Endometrial microvascular endothelial cells (primary cell): ENCODE data around the gene DZIP1L. TPM values are rescaled to one million over a fixed set of nuclear protein-coding genes. Genes with fewer than 3 reads are reported as not detected.

Source experiments
- in situ Hi-C: cut with HindIII; loops from 2 replicates; pipeline ENCODE4 v1.10.0; 2017; ENCODE audit warnings: low sequenced_read_pairs, low pct_unique_long_range_greater_than_20kb; ENCODE audit errors: inconsistent ontology term
- total RNA-seq: library from RNA; depleted of rRNA; stranded (reverse); fragments of >200 nt; gene quantifications from one replicate; pipeline ENCODE4 v1.2.3, GENCODE V29; 2015; ENCODE audit errors: inconsistent ontology term

The DZIP1L gene
- total RNA-seq, 1 donor from 2014 or later, result 7.8 TPM

GRCh38 chr3:138047596-138048158 is 67.7 kb downstream of the DZIP1L start:
- in situ Hi-C loops, result no loop called here

DNA sequence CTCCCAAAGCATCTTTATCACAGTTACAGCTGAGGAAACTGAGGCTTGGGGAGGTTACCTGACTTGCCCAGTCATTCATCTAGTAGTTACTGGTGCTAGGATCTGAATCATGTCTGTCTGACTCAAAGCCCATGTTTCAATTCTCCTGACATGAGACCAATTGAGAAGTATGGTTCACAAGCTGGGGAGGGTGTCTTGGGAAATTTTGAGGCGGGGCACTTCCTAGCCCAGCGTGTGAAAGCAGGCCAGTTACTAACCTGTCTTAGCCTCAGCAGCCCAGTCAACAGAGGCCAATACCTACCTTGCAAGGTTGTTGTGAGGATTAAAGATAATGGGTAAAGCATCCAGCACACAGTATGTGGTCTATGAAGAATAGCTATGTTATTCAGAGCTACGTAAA is 68.5 kb downstream of the DZIP1L start:
- in situ Hi-C loops, result no loop called here

GRCh38 chr3:138046085-138046484 is 69.3 kb downstream of the DZIP1L start:
- in situ Hi-C loops, result no loop called here

- in situ Hi-C loops, result no loop called here
Observed at GRCh38 chr3:138043266-138044029, 72.0 kb downstream of the DZIP1L start.

GRCh38 chr3:138042043-138042442 is 73.4 kb downstream of the DZIP1L start:
- in situ Hi-C loops, result no loop called here

GRCh38 chr3:138038725-138039462 is 76.5 kb downstream of the DZIP1L start:
- in situ Hi-C loops, result no loop called here

DNA sequence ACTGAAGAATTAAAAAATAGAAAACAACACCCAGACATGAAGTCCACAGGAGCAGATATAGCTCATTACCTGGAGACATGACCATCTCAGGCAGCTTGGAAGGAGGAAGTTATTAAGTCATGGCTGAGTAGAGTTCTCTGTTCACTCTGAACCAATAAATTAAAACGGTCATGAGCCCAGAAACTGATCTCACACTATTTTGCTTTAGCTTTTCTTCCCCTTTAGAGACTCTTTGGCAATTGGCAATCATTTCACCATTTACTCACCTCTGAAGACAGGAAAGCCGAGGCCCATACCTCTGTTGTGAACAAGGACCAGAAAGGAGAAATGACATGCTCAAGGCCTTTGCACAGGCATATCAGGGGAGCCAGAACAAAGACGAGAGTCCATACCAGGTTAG is 78.8 kb downstream of the DZIP1L start:
- in situ Hi-C loops, result no loop called here

GRCh38 chr3:138034918-138035317 is 80.5 kb downstream of the DZIP1L start:
- in situ Hi-C loops, result no loop called here

- in situ Hi-C loops, result no loop called here
Observed at GRCh38 chr3:138033202-138033691, 82.2 kb downstream of the DZIP1L start.

DNA sequence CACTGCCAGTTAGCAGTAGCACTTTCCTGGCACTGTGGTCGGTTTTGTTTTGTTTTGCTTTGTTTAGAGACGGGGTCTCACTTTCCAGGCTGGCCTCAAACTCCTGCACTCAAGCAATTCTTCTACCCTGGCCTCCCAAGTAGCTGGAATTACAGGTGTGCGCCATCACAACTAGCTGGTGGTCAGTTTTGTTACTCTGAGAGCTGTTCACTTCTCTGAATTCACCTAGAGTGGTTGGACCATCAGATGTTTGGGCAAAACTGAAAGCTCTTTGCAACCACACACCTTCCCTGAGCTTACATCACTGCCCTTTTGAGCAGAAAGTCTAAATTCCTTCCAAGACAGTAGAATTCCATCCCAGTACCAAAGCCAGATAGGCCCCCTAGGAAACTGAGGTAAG is 82.8 kb downstream of the DZIP1L start:
- in situ Hi-C loops, result no loop called here

DNA sequence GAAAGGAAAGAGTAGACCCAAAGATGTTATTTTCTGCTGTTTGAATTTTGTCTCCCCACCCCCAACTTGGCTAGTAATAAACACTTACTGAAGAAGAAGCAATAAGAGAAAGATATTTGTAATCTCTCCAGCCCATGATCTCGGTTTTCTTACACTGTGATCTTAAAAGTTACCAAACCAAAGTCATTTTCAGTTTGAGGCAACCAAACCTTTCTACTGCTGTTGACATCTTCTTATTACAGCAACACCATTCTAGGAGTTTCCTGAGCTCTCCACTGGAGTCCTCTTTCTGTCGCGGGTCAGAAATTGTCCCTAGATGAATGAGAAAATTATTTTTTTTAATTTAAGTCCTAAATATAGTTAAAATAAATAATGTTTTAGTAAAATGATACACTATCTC is 83.9 kb downstream of the DZIP1L start:
- in situ Hi-C loops, result no loop called here

DNA sequence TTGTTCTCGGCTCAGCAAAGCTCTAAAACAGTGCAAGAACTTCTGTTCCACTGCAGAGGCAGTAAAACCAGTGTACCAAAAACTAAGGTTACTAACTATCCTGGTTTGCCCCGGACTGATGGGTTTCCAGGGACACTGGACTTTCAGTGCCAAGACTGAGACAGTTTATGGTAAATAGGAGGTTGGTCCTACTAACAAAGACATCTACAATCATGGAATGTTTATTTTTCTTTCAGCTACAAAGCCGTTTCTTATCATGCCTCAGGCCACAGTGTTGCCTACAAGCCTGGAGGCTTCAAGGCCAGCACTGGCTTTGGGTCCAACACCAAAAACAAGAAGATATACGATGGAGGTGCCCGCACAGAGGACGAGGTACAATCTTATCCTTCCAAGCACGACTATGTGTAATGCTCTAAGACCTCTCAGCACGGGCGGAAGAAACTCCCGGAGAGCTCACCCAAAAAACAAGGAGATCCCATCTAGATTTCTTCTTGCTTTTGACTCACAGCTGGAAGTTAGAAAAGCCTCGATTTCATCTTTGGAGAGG is 84.6 kb downstream of the DZIP1L start:
- in situ Hi-C loops, result no loop called here

DNA sequence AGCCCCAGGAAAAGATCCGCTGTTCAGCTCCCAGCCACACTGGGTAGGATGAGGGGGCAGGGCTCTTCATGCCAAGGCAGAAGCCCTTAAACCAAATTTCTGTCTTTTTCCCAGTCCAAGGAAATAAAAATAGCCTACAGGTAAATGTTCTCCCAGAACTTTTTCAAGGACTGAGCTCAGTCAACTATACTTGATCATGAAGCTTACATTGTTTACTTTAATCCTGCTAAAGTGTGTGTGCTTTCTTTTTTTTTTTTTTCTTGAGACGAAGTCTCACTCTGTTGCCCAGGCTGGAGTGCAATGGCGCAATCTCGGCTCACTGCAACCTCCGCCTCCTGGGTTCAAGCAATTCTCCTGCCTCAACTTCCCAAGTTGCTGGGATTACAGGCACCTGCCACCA is 87.6 kb downstream of the DZIP1L start:
- in situ Hi-C loops, result no loop called here

DNA sequence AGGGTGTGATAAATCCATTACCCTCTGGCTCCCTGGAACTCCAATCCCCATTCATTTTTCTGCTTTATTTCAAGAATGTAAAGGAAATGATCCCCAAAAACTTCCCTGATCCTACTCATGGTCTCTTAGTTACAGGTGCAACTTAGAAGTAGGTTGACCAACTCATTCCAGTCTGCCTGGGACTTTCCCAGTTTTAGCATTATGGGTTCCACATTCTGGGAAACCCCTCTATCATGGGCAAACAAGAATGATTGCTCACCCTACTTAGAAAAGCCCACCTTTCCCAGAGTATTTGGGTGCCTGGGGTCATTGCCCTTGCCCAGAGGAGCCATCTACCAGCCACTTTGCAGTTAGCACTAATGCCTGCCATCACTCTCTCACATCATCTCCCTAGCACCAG is 89.9 kb downstream of the DZIP1L start:
- in situ Hi-C loops, result no loop called here

- in situ Hi-C loops, result no loop called here
Observed at GRCh38 chr3:138023754-138024153, 91.7 kb downstream of the DZIP1L start.

- in situ Hi-C loops, result no loop called here
Observed at GRCh38 chr3:138019281-138020069, 95.9 kb downstream of the DZIP1L start.

DNA sequence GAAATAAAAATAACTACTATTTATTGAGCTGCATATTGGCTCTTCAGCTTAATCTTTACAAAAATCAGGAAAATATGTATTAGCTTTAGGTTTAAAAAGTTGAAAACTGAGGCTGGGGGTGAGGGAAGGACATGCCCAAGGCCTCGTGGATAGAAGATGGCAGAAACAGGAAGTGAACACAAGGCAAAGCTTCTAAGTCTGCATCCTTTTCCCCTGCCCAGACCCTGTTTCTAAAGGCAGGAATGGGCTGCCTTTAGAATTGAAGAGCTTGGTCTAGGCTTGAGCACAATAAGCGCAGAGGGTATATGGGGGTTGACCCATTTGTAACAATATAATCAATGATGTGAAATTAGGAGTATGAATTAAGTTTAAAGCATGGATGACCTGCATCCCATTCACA is 99.3 kb downstream of the DZIP1L start:
- in situ Hi-C loops, result no loop called here

GRCh38 chr3:138012526-138012925 is 102.9 kb downstream of the DZIP1L start:
- in situ Hi-C loops, result no loop called here
